Panc1 (cell line): ENCODE results near the gene OPRD1. TPM values are rescaled to one million over a fixed set of nuclear protein-coding genes. Genes with fewer than 3 reads are reported as not detected.
"Not testable (repeated sequence)": the region's sequence is repeated elsewhere in the genome, so short reads cannot be mapped to it uniquely, and the experiment has no call there.

Source experiments
- ATAC-seq: fragments of 200-7000 bp; cut with Tn5 transposase; 2 replicates; pipeline ENCODE4 v1.9.1; 2020; ENCODE audit warnings: mild to moderate bottlenecking, moderate library complexity
- BruUV-seq: library from RNA; stranded (reverse); fragments of 400-500 nt; replicated peaks from 2 replicates; lab custom pipeline; 2021; lab: Mats Ljungman, UMichigan
- CTCF ChIA-PET: fragments of 300-600 bp; sonication (Branson Sonifier 250); formaldehyde crosslinking; loops from one replicate; lab custom pipeline; 2022; ENCODE audit warnings: antibody characterized with exemption; lab: Charles Lee
- POLR2A ChIA-PET: fragments of 300-600 bp; sonication (Branson Sonifier 250); formaldehyde crosslinking; loops from one replicate; lab custom pipeline; 2022; ENCODE audit warnings: antibody characterized with exemption; lab: Charles Lee
- DNase-seq: peaks from one replicate; pipeline ENCODE4 v3.0.0-alpha.2; 2010; ENCODE audit warnings: low read depth, low spot score
- H3K27ac ChIP-seq: 2 replicates; pipeline ENCODE4 v1.5.1; 2011; ENCODE audit warnings: mild to moderate bottlenecking, low read length, inconsistent platforms
- H3K27me3 ChIP-seq: fragments of 200-500 bp; sonication (Bioruptor generic); 2 replicates; pipeline ENCODE4 v1.6.0; 2014; ENCODE audit warnings: low read length, inconsistent platforms; ENCODE audit not compliant: control insufficient read depth, insufficient read depth
- H3K36me3 ChIP-seq: fragments of 200-500 bp; sonication (Bioruptor generic); 2 replicates; pipeline ENCODE4 v1.5.1; 2014; ENCODE audit warnings: inconsistent platforms, mild to moderate bottlenecking, low read length, moderate library complexity; ENCODE audit not compliant: control insufficient read depth, insufficient read depth
- H3K4me1 ChIP-seq: 2 replicates; pipeline ENCODE4 v1.5.1; 2011; ENCODE audit warnings: inconsistent platforms, mild to moderate bottlenecking, low read length, moderate library complexity; ENCODE audit not compliant: control insufficient read depth, insufficient read depth
- H3K4me3 ChIP-seq, 2 experiments: 2 replicates each; pipeline ENCODE4 v1.5.1; 2011 to 2012; ENCODE audit warnings: low read depth in 2 of 2, low read length in 2 of 2, mild to moderate bottlenecking in 2 of 2, inconsistent platforms in 1 of 2, moderate library complexity in 1 of 2
- H3K9me3 ChIP-seq: fragments of 200-500 bp; sonication (Bioruptor generic); 2 replicates; pipeline ENCODE4 v1.5.1; 2014; ENCODE audit warnings: low read depth, mild to moderate bottlenecking, inconsistent platforms, low read length, moderate library complexity; ENCODE audit not compliant: control insufficient read depth, insufficient read depth
- CTCF ChIP-seq: fragments of 450-650 bp; IDR thresholded peaks from 2 replicates; pipeline ENCODE4 v1.5.1; 2017; ENCODE audit warnings: mild to moderate bottlenecking
- POLR2AphosphoS5 ChIP-seq: IDR thresholded peaks from 2 replicates; pipeline ENCODE4 v1.6.1; 2012; ENCODE audit warnings: mild to moderate bottlenecking, low read depth, low read length, moderate library complexity
- REST ChIP-seq, 2 experiments: IDR thresholded peaks; 2 replicates each; pipeline ENCODE4 v1.6.1; 2011 to 2012; ENCODE audit warnings: low read depth in 2 of 2, control low read depth in 1 of 2, low read length in 1 of 2, mild to moderate bottlenecking in 1 of 2, moderate library complexity in 1 of 2; ENCODE audit not compliant: insufficient read depth in 1 of 2
- SIN3A ChIP-seq: IDR thresholded peaks from 2 replicates; pipeline ENCODE4 v1.6.1; 2012; ENCODE audit warnings: low read depth, mild to moderate bottlenecking, low read length, moderate library complexity, borderline replicate concordance; ENCODE audit not compliant: insufficient read depth
- TCF7L2 ChIP-seq: IDR thresholded peaks from 2 replicates; pipeline ENCODE4 v1.6.1; 2011; ENCODE audit warnings: mild to moderate bottlenecking, low read depth, low read length, inconsistent platforms
- in situ Hi-C: cut with HindIII; loops from 2 replicates; pipeline ENCODE4 v1.10.0; 2016; ENCODE audit warnings: low sequenced_read_pairs, low pct_unique_long_range_greater_than_20kb
- intact Hi-C: fragments of 100-400 bp; cut with micrococcal nuclease; formaldehyde crosslinking; loops from one replicate; pipeline ENCODE4 v1.10.0; 2022; ENCODE audit not compliant: unreplicated experiment
- total RNA-seq: library from RNA; stranded (reverse); gene quantifications from one replicate; pipeline ENCODE4 v1.2.1, GENCODE V29; 2021; ENCODE audit not compliant: unreplicated experiment

The OPRD1 gene
- total RNA-seq, 1 experiment from 2014 or later, result 5.4 TPM

- Histone ChIP-seq H3K4me3 (no peak overlapping the region), H3K9me3 (no peaks in the 10 kb centered on the region), H3K27ac (no peak overlapping the region), H3K27me3 (no peaks in the 10 kb centered on the region), H3K4me1 (peaks cover 6% of the 10 kb centered on the region), H3K36me3 (no peaks in the 10 kb centered on the region)
- no TSS peak for BruUV-seq
- TF ChIP-seq TCF7L2 (no peak), CTCF (no peak), SIN3A (no peak), POLR2AphosphoS5 (no peak), REST (IDR thresholded peaks at IDR 0.05; ENCODE audit: insufficient read depth in 1 of 2, low read depth in 2 of 2, low read length in 1 of 2) (no peak)
- ATAC-seq (no peak), DNase-seq (no peak)
- CTCF ChIA-PET, result no interaction called here
- POLR2A ChIA-PET, result interaction anchor here (0.5 to 0.7 kb wide), 2 partner anchors 53 to 390 kb away, joined by 3 read pairs; no protein-coding TSS in a partner anchor
- intact Hi-C loops (no loop called here), in situ Hi-C loops (no loop called here)
These were observed 19.3 kb upstream of the OPRD1 start for GRCh38 chr1:28792644-28793121.

DNA sequence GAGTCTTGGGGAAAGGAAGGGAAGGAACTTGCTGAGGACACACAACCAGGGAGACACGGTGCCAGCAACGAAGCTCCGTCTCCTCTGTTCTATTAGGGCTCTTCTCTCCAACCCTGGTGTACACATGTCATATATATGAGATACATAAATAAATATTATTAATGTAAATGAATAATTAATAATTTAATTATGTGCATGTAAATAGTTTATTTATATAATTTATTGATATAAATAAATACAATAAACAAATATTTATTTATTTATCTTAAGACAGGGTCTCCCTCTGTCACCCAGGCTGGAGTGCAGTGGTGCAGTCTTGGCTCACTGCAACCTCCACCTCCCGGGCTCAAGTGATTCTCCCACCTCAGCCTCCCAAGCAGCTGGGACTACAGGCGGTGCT lies 17.4 kb upstream of the OPRD1 start:
- ATAC-seq, POLR2A ChIA-PET, H3K27me3 ChIP-seq, CTCF ChIA-PET, in situ Hi-C loops, H3K9me3 ChIP-seq, H3K4me1 ChIP-seq, H3K27ac ChIP-seq, H3K4me3 ChIP-seq, H3K36me3 ChIP-seq, BruUV-seq, DNase-seq, intact Hi-C loops: not testable (repeated sequence)

DNA sequence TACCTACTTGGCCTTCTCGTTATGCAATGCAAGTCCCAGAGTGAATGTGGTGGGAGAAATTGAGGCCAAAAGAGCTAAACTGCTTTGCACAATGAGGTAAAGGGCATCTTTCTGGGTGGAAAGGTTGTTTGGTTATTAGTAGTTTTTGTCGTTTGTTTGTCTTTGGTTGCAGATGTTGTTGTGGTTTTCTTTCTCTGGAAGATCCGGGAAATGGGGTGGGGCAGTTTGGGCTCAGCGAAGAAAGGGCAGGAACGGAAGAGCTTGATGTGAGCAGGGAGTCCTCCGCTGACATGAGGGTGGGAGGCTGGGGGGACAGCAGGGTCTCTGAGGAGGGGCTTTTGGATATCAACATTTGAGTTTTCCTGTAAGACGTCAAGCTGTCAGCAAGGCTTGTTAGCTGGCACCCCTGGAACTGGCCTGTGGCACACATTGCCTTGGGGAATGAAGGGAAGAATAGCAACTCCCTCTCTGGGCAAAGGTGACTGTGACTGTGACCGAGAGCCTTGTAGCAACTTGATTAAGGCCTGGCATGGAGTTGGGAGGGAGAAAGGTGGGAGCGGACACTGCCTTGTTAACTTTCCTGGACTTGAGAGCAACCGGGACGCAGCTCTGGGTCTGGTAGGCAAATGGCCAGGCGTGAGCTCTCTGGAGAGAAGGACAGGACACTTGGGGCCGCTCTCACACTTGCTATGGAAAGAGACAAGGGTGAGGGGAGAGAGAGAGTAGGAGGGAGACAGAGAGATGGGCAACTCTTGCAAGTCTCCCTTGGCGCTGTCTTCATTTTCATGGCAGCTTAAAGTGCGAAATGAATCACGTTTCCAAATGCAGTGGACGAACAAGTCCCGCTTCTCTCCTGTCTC lies 15.4 kb upstream of the OPRD1 start:
- H3K27me3 ChIP-seq, result no peaks in the 10 kb centered on the region
- intact Hi-C loops, result loop anchor here (5.0 kb wide), 1 partner anchor 51 kb away; no protein-coding TSS in a partner anchor
- no peak overlapping the region for H3K4me3 ChIP-seq
- BruUV-seq, result no TSS peak
- CTCF ChIA-PET, result interaction anchor here (0.6 to 1.0 kb wide), 3 partner anchors 11 to 81 kb away, joined by 3 to 8 read pairs (median 4); no protein-coding TSS in a partner anchor
- ATAC-seq (peak; percentile 65; the same call in 1 of the 2 replicates), DNase-seq (no peak)
- no peaks in the 10 kb centered on the region for H3K9me3 ChIP-seq
- H3K27ac ChIP-seq, result no peak overlapping the region
- H3K36me3 ChIP-seq, result no peaks in the 10 kb centered on the region
- in situ Hi-C loops, result no loop called here
- TF ChIP-seq TCF7L2, result no peak
- no peak for TF ChIP-seq CTCF
- no peak for TF ChIP-seq POLR2AphosphoS5
- no peak for TF ChIP-seq SIN3A
- POLR2A ChIA-PET, result no interaction called here
- peaks cover 6% of the 10 kb centered on the region for H3K4me1 ChIP-seq
